Tibial artery (tissue), 4 donors: ENCODE measurements around the gene TAF11L7.
"Not testable (repeated sequence)": the region's sequence is repeated elsewhere in the genome, so short reads cannot be mapped to it uniquely, and the experiment has no call there.

Experiments used
- DNase-seq, 2 donors: peaks; one replicate each; pipeline ENCODE4 v3.0.0-alpha.2; 2019
- H3K27ac ChIP-seq, 2 donors: fragments of 200-600 bp; sonication (generic) in 1 of 2; 1 replicate in 1 of 2; 2 replicates in 1 of 2; pipeline ENCODE4 v1.5.1; 2018 to 2019; ENCODE audit warnings: mild to moderate bottlenecking in 1 of 2
- H3K27me3 ChIP-seq, 2 donors: fragments of 200-600 bp; sonication (generic) in 1 of 2; one replicate each; pipeline versions ENCODE4 v1.5.1 to v1.6.0; 2016 to 2019
- H3K36me3 ChIP-seq, 3 donors: fragments of 200-600 bp; sonication (generic) in 2 of 3; one replicate each; pipeline ENCODE4 v1.5.1; 2016 to 2019; ENCODE audit warnings: mild to moderate bottlenecking in 2 of 3
- H3K4me1 ChIP-seq, 4 donors: fragments of 200-600 bp; sonication (generic) in 2 of 4; 1 replicate in 3 of 4; 2 replicates in 1 of 4; pipeline ENCODE4 v1.5.1; 2016 to 2019
- H3K4me3 ChIP-seq, 2 donors: fragments of 200-600 bp; sonication (generic) in 1 of 2; 1 replicate in 1 of 2; 2 replicates in 1 of 2; pipeline ENCODE4 v1.5.1; 2018 to 2019; ENCODE audit warnings: mild to moderate bottlenecking in 2 of 2
- H3K9me3 ChIP-seq, 3 donors: fragments of 200-600 bp; sonication (generic) in 1 of 3; one replicate each; pipeline ENCODE4 v1.5.1; 2016 to 2019
- CTCF ChIP-seq, 2 experiments: fragments of 200-600 bp in 1 of 2; fragments of 450-650 bp in 1 of 2; IDR thresholded peaks; one replicate each; pipeline ENCODE4 v1.5.1; 2017 to 2019; ENCODE audit warnings: antibody characterized with exemption in 2 of 2, mild to moderate bottlenecking in 1 of 2, moderate library complexity in 1 of 2
- intact Hi-C: fragments of 100-400 bp; cut with DNase I; formaldehyde crosslinking; loops from one replicate; pipeline ENCODE4 v1.15.0; 2023; ENCODE audit warnings: low total_unique reads

Gene TAF11L7

GRCh38 chr5:17614872-17615605, 29.5 kb upstream of the TAF11L7 start:
- H3K4me1 ChIP-seq, result no peaks in the 10 kb centered on the region
- DNase-seq, result no peak
- no peaks in the 10 kb centered on the region for H3K9me3 ChIP-seq
- TF ChIP-seq CTCF (IDR thresholded peaks at IDR 0.05), result no peak
- no peaks in the 10 kb centered on the region for H3K36me3 ChIP-seq
- H3K4me3 ChIP-seq, result no peak overlapping the region
- intact Hi-C loops, result no loop called here
- H3K27me3 ChIP-seq, result no peaks in the 10 kb centered on the region
- H3K27ac ChIP-seq, result no peak overlapping the region

- intact Hi-C loops, H3K27ac ChIP-seq: not testable (repeated sequence)
These were observed 24.5 kb upstream of the TAF11L7 start, which contains the start of gene TAF11L12 for GRCh38 chr5:17610092-17610491. TAF11L12 (plus strand) TSS chr5:17610392.

GRCh38 chr5:17607461-17607860, 21.9 kb upstream of the TAF11L7 start:
- H3K36me3 ChIP-seq, H3K27me3 ChIP-seq, DNase-seq, intact Hi-C loops, H3K4me1 ChIP-seq, H3K9me3 ChIP-seq, H3K27ac ChIP-seq, H3K4me3 ChIP-seq: not testable (repeated sequence)

More at GRCh38 chr5:17610092-17610491, 24.5 kb upstream of the TAF11L7 start, which contains the start of gene TAF11L12:
- H3K4me3 ChIP-seq, H3K9me3 ChIP-seq, H3K36me3 ChIP-seq, H3K4me1 ChIP-seq, DNase-seq, H3K27me3 ChIP-seq: not testable (repeated sequence)

- Histone ChIP-seq H3K4me3 (no peak overlapping the region), H3K27ac (no peak overlapping the region), H3K9me3 (no peaks in the 10 kb centered on the region), H3K27me3 (no peaks in the 10 kb centered on the region), H3K4me1 (no peaks in the 10 kb centered on the region), H3K36me3 (no peaks in the 10 kb centered on the region)
- TF ChIP-seq CTCF (IDR thresholded peaks at IDR 0.05), result no peak
- intact Hi-C loops, result no loop called here
- DNase-seq, result no peak
These were observed 19.4 kb upstream of the TAF11L7 start for GRCh38 chr5:17604951-17605350.

- intact Hi-C loops, DNase-seq, H3K27ac ChIP-seq, H3K36me3 ChIP-seq, H3K9me3 ChIP-seq, H3K4me3 ChIP-seq, H3K4me1 ChIP-seq, H3K27me3 ChIP-seq: not testable (repeated sequence)
These were observed 18.3 kb upstream of the TAF11L7 start, which contains the start of gene TAF11L11 for GRCh38 chr5:17603880-17604279. TAF11L11 (plus strand) TSS chr5:17604183.

DNA sequence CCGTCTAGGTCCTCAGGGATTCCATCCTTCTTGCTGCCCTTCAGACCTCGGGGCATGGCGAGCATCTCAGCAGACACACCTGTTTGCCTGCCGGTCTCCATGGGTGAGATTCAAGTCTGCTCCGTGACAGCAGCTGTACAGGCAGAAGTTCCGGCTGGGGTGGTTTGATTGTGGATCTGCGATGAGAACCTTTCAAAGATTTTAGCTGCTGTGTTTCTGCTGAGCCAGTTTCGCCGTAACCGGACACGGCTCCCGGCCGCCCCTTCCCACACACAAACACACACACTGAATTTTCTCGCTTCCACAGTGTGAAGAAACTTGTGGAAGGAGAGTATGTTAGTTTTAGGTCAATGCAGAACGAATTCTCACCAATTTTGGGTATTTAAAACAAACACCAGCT, 12.2 kb upstream of the TAF11L7 start, which contains the start of gene TAF11L10:
Gene TAF11L10 (minus strand): TSS at position 101 of the 400 bp plus-strand sequence.
- H3K27me3 ChIP-seq, H3K4me3 ChIP-seq, intact Hi-C loops, H3K4me1 ChIP-seq, DNase-seq, H3K27ac ChIP-seq, H3K9me3 ChIP-seq, H3K36me3 ChIP-seq: not testable (repeated sequence)

DNA sequence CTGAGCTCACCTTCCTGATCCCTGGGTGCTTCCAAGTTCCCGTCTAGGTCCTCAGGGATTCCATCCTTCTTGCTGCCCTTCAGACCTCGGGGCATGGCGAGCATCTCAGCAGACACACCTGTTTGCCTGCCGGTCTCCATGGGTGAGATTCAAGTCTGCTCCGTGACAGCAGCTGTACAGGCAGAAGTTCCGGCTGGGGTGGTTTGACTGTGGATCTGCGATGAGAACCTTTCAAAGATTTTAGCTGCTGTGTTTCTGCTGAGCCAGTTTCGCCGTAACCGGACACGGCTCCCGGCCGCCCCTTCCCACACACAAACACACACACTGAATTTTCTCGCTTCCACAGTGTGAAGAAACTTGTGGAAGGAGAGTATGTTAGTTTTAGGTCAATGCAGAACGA, 8.7 kb upstream of the TAF11L7 start, which contains the start of gene TAF11L9:
Gene TAF11L9 (minus strand): TSS at position 140 of the 400 bp plus-strand sequence.
- H3K9me3 ChIP-seq, H3K4me1 ChIP-seq, H3K36me3 ChIP-seq, DNase-seq, H3K27me3 ChIP-seq, intact Hi-C loops, H3K4me3 ChIP-seq, H3K27ac ChIP-seq: not testable (repeated sequence)

DNA sequence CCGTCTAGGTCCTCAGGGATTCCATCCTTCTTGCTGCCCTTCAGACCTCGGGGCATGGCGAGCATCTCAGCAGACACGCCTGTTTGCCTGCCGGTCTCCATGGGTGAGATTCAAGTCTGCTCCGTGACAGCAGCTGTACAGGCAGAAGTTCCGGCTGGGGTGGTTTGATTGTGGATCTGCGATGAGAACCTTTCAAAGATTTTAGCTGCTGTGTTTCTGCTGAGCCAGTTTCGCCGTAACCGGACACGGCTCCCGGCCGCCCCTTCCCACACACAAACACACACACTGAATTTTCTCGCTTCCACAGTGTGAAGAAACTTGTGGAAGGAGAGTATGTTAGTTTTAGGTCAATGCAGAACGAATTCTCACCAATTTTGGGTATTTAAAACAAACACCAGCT, 5.3 kb upstream of the TAF11L7 start, which contains the start of gene TAF11L8:
Gene TAF11L8 (minus strand): TSS at position 101 of the 400 bp plus-strand sequence.
- H3K4me3 ChIP-seq, H3K4me1 ChIP-seq, H3K9me3 ChIP-seq, H3K27ac ChIP-seq, H3K36me3 ChIP-seq, H3K27me3 ChIP-seq, DNase-seq, intact Hi-C loops: not testable (repeated sequence)
